IMR-90 (cell line): ENCODE results near the gene VCL. TPM values are rescaled to one million over a fixed set of nuclear protein-coding genes. Genes with fewer than 3 reads are reported as not detected.
A peak's percentile ranks its signal among the peaks of the same experiment; 100 is the strongest.

Experiments used
- ATAC-seq: fragments of 200-7000 bp; cut with Tn5 transposase; 2 replicates; pipeline ENCODE4 v1.9.1; 2020; ENCODE audit warnings: low read depth, mild to moderate bottlenecking, moderate library complexity
- BruUV-seq: library from RNA; stranded (reverse); fragments of 400-500 nt; replicated peaks from 2 replicates; lab custom pipeline; 2021; lab: Mats Ljungman, UMichigan
- CTCF ChIA-PET: fragments of 300-600 bp; formaldehyde crosslinking; extraction: SDS; loops from one replicate; lab custom pipeline; 2021; ENCODE audit warnings: antibody characterized with exemption; lab: Yijun Ruan, JAX
- POLR2A ChIA-PET: fragments of 300-600 bp; sonication (Branson Sonifier 250); formaldehyde crosslinking; loops from one replicate; lab custom pipeline; 2022; ENCODE audit warnings: antibody characterized with exemption; ENCODE audit not compliant: unreplicated experiment; lab: Charles Lee
- DNase-seq: peaks from one replicate; pipeline ENCODE4 v3.0.0; 2013
- H2AFZ ChIP-seq: replicated peaks from 2 replicates; pipeline ENCODE3; 2013; ENCODE audit warnings: low read length, mild to moderate bottlenecking; ENCODE audit not compliant: poor library complexity
- H2AK5ac ChIP-seq: 2 replicates; pipeline ENCODE4 v1.6.1; 2013; ENCODE audit warnings: low read depth, low read length, inconsistent platforms
- H2AK9ac ChIP-seq: replicated peaks from 2 replicates; pipeline ENCODE3; 2013; ENCODE audit warnings: mild to moderate bottlenecking, low read depth, low read length, moderate library complexity; ENCODE audit not compliant: poor library complexity
- H2BK120ac ChIP-seq: 2 replicates; pipeline ENCODE4 v1.6.1; 2013; ENCODE audit warnings: low read depth, low read length, inconsistent platforms
- H2BK15ac ChIP-seq: 3 replicates; pipeline ENCODE4 v1.6.1; 2013; ENCODE audit warnings: low read depth, low read length, inconsistent platforms
- H2BK20ac ChIP-seq: 2 replicates; pipeline ENCODE4 v1.6.1; 2013; ENCODE audit warnings: low read depth, mild to moderate bottlenecking, inconsistent platforms, low read length, moderate library complexity
- H2BK5ac ChIP-seq: 2 replicates; pipeline ENCODE4 v1.6.1; 2013; ENCODE audit warnings: mild to moderate bottlenecking, low read depth, low read length, inconsistent platforms; ENCODE audit not compliant: poor library complexity, severe bottlenecking
- H3K14ac ChIP-seq: replicated peaks from 2 replicates; pipeline ENCODE4 v1.6.1; 2013; ENCODE audit warnings: low read depth, low read length, inconsistent platforms
- H3K18ac ChIP-seq: 2 replicates; pipeline ENCODE4 v1.6.1; 2013; ENCODE audit warnings: low read depth, low read length, control low read depth
- H3K23ac ChIP-seq: 2 replicates; pipeline ENCODE4 v1.6.1; 2013; ENCODE audit warnings: low read depth, low read length, inconsistent platforms
- H3K27ac ChIP-seq: 2 replicates; pipeline ENCODE4 v1.5.1; 2013; ENCODE audit warnings: mild to moderate bottlenecking, control low read depth, low read length; ENCODE audit not compliant: insufficient read depth
- H3K27me3 ChIP-seq: 2 replicates; pipeline ENCODE4 v1.6.1; 2013; ENCODE audit warnings: low read length; ENCODE audit not compliant: control insufficient read depth, insufficient read depth
- H3K36me3 ChIP-seq: 2 replicates; pipeline ENCODE4 v1.6.1; 2013; ENCODE audit warnings: low read length, mixed read lengths; ENCODE audit not compliant: control insufficient read depth, insufficient read depth
- H3K4ac ChIP-seq: 2 replicates; pipeline ENCODE4 v1.6.1; 2013; ENCODE audit warnings: low read depth, low read length, inconsistent platforms
- H3K4me1 ChIP-seq: 2 replicates; pipeline ENCODE4 v1.6.1; 2013; ENCODE audit warnings: low read length, mixed read lengths; ENCODE audit not compliant: control insufficient read depth, insufficient read depth
- H3K4me2 ChIP-seq: 2 replicates; pipeline ENCODE4 v1.6.1; 2013; ENCODE audit warnings: low read depth, mild to moderate bottlenecking, control low read depth, low read length, moderate library complexity
- H3K4me3 ChIP-seq: 2 replicates; pipeline ENCODE4 v1.5.1; 2013; ENCODE audit warnings: low read depth, mild to moderate bottlenecking, control low read depth, low read length, moderate library complexity; ENCODE audit not compliant: insufficient read depth
- H3K56ac ChIP-seq: 2 replicates; pipeline ENCODE4 v1.6.1; 2013; ENCODE audit warnings: low read length, inconsistent platforms; ENCODE audit not compliant: insufficient read depth; ENCODE audit errors: extremely low read depth
- H3K79me1 ChIP-seq, 2 experiments: 2 replicates each; pipeline ENCODE4 v1.6.1; 2013; ENCODE audit warnings: low read length in 2 of 2, inconsistent platforms in 1 of 2, low read depth in 1 of 2
- H3K9ac ChIP-seq: 2 replicates; pipeline ENCODE4 v1.6.1; 2013; ENCODE audit warnings: low read depth, low read length, control low read depth
- H3K9me1 ChIP-seq: 2 replicates; pipeline ENCODE4 v1.6.1; 2013; ENCODE audit warnings: low read length, inconsistent platforms; ENCODE audit not compliant: insufficient read depth
- H3K9me3 ChIP-seq: 2 replicates; pipeline ENCODE4 v1.6.1; 2013; ENCODE audit warnings: low read length; ENCODE audit not compliant: control insufficient read depth, insufficient read depth
- H4K20me1 ChIP-seq: 2 replicates; pipeline ENCODE4 v1.6.1; 2013; ENCODE audit warnings: low read length, inconsistent platforms; ENCODE audit not compliant: insufficient read depth
- H4K5ac ChIP-seq: 2 replicates; pipeline ENCODE4 v1.6.1; 2013; ENCODE audit warnings: mild to moderate bottlenecking, low read depth, low read length, control low read depth
- H4K8ac ChIP-seq, 2 experiments: 2 replicates each; pipeline ENCODE4 v1.6.1; 2013; ENCODE audit warnings: low read depth in 2 of 2, low read length in 2 of 2, control low read depth in 1 of 2, inconsistent platforms in 1 of 2
- H4K91ac ChIP-seq: 2 replicates; pipeline ENCODE4 v1.6.1; 2013; ENCODE audit warnings: low read depth, low read length, inconsistent platforms; ENCODE audit not compliant: insufficient read depth
- BHLHE40 ChIP-seq: fragments of 150-350 bp; IDR thresholded peaks from 2 replicates; pipeline ENCODE4 v1.6.1; 2016; ENCODE audit warnings: mild to moderate bottlenecking, low read depth, low read length
- MAFK ChIP-seq: IDR thresholded peaks from 2 replicates; pipeline ENCODE4 v1.6.1; 2012; ENCODE audit warnings: low read depth, low read length, improper control_type of control experiment
- WGBS, 2 experiments: methylation state at CpG; one replicate each; pipeline versions ENCODE4 v1.1.5 to v1.1.7; 2013; ENCODE audit warnings: missing lambda C conversion rate in 2 of 2; ENCODE audit not compliant: insufficient read length in 1 of 2; ENCODE audit errors: extremely low coverage in 2 of 2; 5-methylcytosine and 5-hydroxymethylcytosine counted together
- dilution Hi-C: fragments of 300-500 bp; cut with HindIII; formaldehyde crosslinking; loops from one replicate; pipeline ENCODE4 v1.14.3; 2018; ENCODE audit warnings: low sequenced_read_pairs; ENCODE audit not compliant: unreplicated experiment
- in situ Hi-C: fragments of 300-500 bp; cut with MboI; formaldehyde crosslinking; loops from 3 replicates; pipeline ENCODE4 v1.14.3; 2019; ENCODE audit warnings: low sequenced_read_pairs, inconsistent platforms, mixed read lengths
- intact Hi-C: fragments of 100-400 bp; cut with micrococcal nuclease; formaldehyde crosslinking; loops from 2 replicates; pipeline ENCODE4 v1.10.0; 2022
- polyA plus RNA-seq, 3 experiments: library from polyadenylated mRNA; depleted of rRNA; stranded (reverse); fragments of >200 nt; gene quantifications; 2 replicates each; pipeline ENCODE4 v1.2.3, GENCODE V29; 2012; ENCODE audit warnings: low replicate concordance in 1 of 3
- total RNA-seq: library from RNA; depleted of rRNA; stranded (reverse); fragments of >200 nt; gene quantifications from 2 replicates; pipeline ENCODE4 v1.2.3, GENCODE V29; 2012

VCL gene
- total and polyA plus RNA-seq, 2 of the 4 experiments (the other 2 are of a cell fraction): 227 to 283 TPM

DNA sequence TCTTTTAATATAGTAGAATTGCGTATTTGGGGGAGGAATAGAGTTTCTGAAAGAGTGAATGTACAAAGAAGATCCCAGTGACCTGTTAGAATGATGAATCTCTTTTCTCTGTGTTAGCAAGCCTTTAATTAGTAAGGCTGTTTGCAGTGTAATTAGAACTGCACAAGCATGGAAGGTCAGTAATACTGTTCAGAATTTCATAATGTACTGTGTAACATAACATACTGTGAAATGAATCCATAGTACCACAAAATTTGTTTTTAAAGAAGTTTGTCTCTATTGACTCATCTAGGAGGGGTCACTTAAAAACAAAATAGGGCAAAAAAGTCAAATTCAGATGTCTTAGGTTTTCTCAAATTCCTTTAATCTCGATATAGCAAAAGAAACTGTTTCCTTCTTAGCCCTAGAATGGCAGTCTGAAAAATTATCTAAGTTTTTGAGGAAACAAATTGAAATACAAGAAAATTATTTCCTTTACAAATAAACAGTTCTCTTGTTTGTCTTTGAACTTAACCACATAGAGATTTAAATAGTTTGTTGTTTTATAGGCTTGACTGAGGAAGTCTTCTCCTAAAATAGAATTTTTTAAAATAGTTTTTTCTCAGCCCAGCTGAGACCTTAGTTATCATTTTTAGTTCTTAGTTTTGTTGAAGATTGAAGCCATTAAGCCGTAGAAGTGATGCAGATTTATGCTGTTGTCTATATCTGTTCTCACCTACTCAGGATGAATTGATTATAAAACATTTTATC lies 165.6 kb downstream of the VCL start:
- peak; percentile 48 for ATAC-seq
- H4K20me1 ChIP-seq: no peaks in the 10 kb centered on the region
- in situ Hi-C loops: no loop called here

More for the DNA sequence above, 165.6 kb downstream of the VCL start:
- BruUV-seq: no TSS peak
- Histone ChIP-seq H2AFZ (no peak overlapping the region), H4K91ac (no peak overlapping the region), H4K8ac (no peak overlapping the region), H3K9me3 (no peaks in the 10 kb centered on the region), H3K27me3 (no peaks in the 10 kb centered on the region), H3K9ac (no peak overlapping the region), H2BK20ac (no peak overlapping the region), H2BK5ac (no peak overlapping the region), H3K4me2 (peak overlapping the region; percentile 53), H2AK5ac (no peak overlapping the region), H3K23ac (no peak overlapping the region), H3K4me1 (peaks cover 4% of the 10 kb centered on the region; the same call in 1 of the 2 replicates), H3K56ac (no peak overlapping the region), H3K79me1 (peaks cover 9 to 18% of the 10 kb centered on the region in 2 experiments; a peak in 3 of 4 replicates), H3K36me3 (no peaks in the 10 kb centered on the region), H2BK15ac (no peak overlapping the region), H3K14ac (no peak overlapping the region), H2BK120ac (no peak overlapping the region), H4K5ac (no peak overlapping the region), H3K18ac (no peak overlapping the region), H3K4me3 (no peak overlapping the region), H3K27ac (no peak overlapping the region), H3K9me1 (peaks cover 8% of the 10 kb centered on the region; the same call in 1 of the 2 replicates), H3K4ac (no peak overlapping the region), H2AK9ac (no peak overlapping the region)
- CTCF ChIA-PET: no interaction called here
- POLR2A ChIA-PET: no interaction called here
- TF ChIP-seq BHLHE40 (no peak), MAFK (no peak)
- no CpG with 5 or more reads among the region's 3 CpGs for WGBS, 2 experiments
- intact Hi-C loops: no loop called here
- no peak for DNase-seq
- dilution Hi-C loops: no loop called here
